CD4-positive, alpha-beta memory T cell (primary cell): ENCODE data around the gene MAFF. TPM values are rescaled to one million over a fixed set of nuclear protein-coding genes. Genes with fewer than 3 reads are reported as not detected.
A peak's percentile ranks its signal among the peaks of the same experiment; 100 is the strongest.

Experiments
- CTCF ChIA-PET: fragments of 350-600 bp; sonication (Branson Sonifier 250); formaldehyde crosslinking; loops from one replicate; lab custom pipeline; 2021; ENCODE audit warnings: inconsistent platforms; ENCODE audit not compliant: partially characterized antibody; lab: Charles Lee
- POLR2A ChIA-PET: fragments of 350-600 bp; sonication (Branson Sonifier 250); formaldehyde crosslinking; loops from one replicate; lab custom pipeline; 2021; ENCODE audit not compliant: partially characterized antibody; lab: Charles Lee
- DNase-seq, 5 donors: peaks; one replicate each; pipeline versions ENCODE4 v3.0.0 to v3.0.0-alpha.2; 2020 to 2022; ENCODE audit warnings: mixed read lengths in 1 of 5
- H3K27ac ChIP-seq: one replicate; pipeline ENCODE4 v1.7.0; 2013; ENCODE audit warnings: low read depth, low read length
- H3K27me3 ChIP-seq: 2 replicates; pipeline ENCODE4 v1.7.0; 2013; ENCODE audit warnings: mild to moderate bottlenecking, low read length, moderate library complexity; ENCODE audit not compliant: insufficient read depth
- H3K36me3 ChIP-seq: 2 replicates; pipeline ENCODE4 v1.7.0; 2013; ENCODE audit warnings: mild to moderate bottlenecking, low read length, moderate library complexity; ENCODE audit not compliant: insufficient read depth
- H3K4me1 ChIP-seq: 2 replicates; pipeline ENCODE4 v1.7.0; 2013; ENCODE audit warnings: mild to moderate bottlenecking, low read length, moderate library complexity; ENCODE audit not compliant: insufficient read depth
- H3K4me3 ChIP-seq, 2 donors: one replicate each; pipeline ENCODE4 v1.7.0; 2013; ENCODE audit warnings: low read length in 2 of 2, mild to moderate bottlenecking in 1 of 2
- H3K9me3 ChIP-seq, 2 donors: one replicate each; pipeline ENCODE4 v1.7.0; 2013; ENCODE audit warnings: low read length in 2 of 2, control low read depth in 1 of 2; ENCODE audit not compliant: control insufficient read depth in 1 of 2
- H3K27ac Mint-ChIP-seq, 7 donors: one replicate each; pipeline ENCODE4 v1.8.0; 2020 to 2021; ENCODE audit warnings: mixed read lengths in 7 of 7, mild to moderate bottlenecking in 6 of 7, inconsistent platforms in 3 of 7, moderate library complexity in 3 of 7
- H3K27me3 Mint-ChIP-seq, 2 donors: one replicate each; pipeline ENCODE4 v1.8.0; 2020 to 2021; ENCODE audit warnings: mixed read lengths in 2 of 2
- H3K36me3 Mint-ChIP-seq, 2 donors: one replicate each; pipeline ENCODE4 v1.8.0; 2020 to 2021; ENCODE audit warnings: mixed read lengths in 2 of 2, inconsistent platforms in 1 of 2, mild to moderate bottlenecking in 1 of 2
- H3K4me1 Mint-ChIP-seq, 4 donors: one replicate each; pipeline ENCODE4 v1.8.0; 2020 to 2021; ENCODE audit warnings: mixed read lengths in 4 of 4, mild to moderate bottlenecking in 1 of 4
- H3K4me3 Mint-ChIP-seq, 8 donors: one replicate each; pipeline ENCODE4 v1.8.0; 2020 to 2021; ENCODE audit warnings: mixed read lengths in 8 of 8, mild to moderate bottlenecking in 7 of 8, moderate library complexity in 6 of 8, inconsistent platforms in 3 of 8
- H3K9me3 Mint-ChIP-seq, 8 donors: one replicate each; pipeline ENCODE4 v1.8.0; 2020 to 2021; ENCODE audit warnings: mixed read lengths in 8 of 8, mild to moderate bottlenecking in 5 of 8, inconsistent platforms in 3 of 8, moderate library complexity in 1 of 8
- intact Hi-C: fragments of 100-400 bp; cut with micrococcal nuclease; formaldehyde crosslinking; loops from one replicate; pipeline ENCODE4 v1.15.1; 2023
- polyA plus RNA-seq, 2 donors: library from polyadenylated mRNA; unstranded; fragments of 300-500 nt; fragmentation: Illumina TruSeq; gene quantifications; one replicate each; pipeline ENCODE4 v1.2.3, GENCODE V29; 2021
- total RNA-seq, 2 experiments: library from RNA; stranded (reverse); gene quantifications; one replicate each; pipeline ENCODE4 v1.2.3, GENCODE V29; 2021

The MAFF gene
- total and polyA plus RNA-seq, 4 experiments from 2014 or later, result 3.3 to 6.8 (median 5.1) TPM

DNA sequence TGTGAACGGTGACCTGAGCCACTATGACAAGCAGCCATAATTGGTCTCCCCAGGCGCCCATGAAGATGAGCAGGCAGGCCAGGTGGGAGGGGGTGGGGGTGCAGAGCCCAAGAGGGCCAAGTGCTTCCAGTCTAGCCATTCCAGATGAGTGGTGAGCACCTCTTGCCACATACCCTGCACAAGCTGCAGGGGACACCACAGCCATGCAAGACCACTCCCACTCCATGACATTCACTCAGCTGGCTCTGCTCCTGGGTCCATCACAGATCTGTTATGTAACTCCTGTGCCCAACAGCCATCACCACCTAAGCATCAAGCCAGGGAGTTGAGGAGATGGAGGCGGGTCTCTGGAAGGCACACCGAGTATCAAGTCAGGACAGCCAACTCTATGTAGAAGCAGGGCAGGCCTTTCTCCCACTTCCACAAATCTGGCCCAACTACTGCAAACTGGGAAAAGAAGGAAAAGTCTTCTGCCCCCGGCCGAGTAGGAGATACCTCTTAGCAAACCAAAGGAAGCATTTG lies 62.6 kb downstream of the MAFF start:
- CTCF ChIA-PET, result no interaction called here
- intact Hi-C loops, result no loop called here
- no peaks in the 10 kb centered on the region for H3K27me3 Mint-ChIP-seq

More for the DNA sequence above, 62.6 kb downstream of the MAFF start:
- POLR2A ChIA-PET, result no interaction called here
- peaks cover 0 to 14% of the 10 kb centered on the region in 2 donors for H3K36me3 Mint-ChIP-seq
- peaks cover 33 to 77% (median 52%) of the 10 kb centered on the region in 4 donors for H3K4me1 Mint-ChIP-seq
- no peak for DNase-seq
- Histone ChIP-seq H3K4me3 (no peak overlapping the region), H3K27ac (no peak overlapping the region), H3K9me3 (no peaks in the 10 kb centered on the region), H3K4me1 (peaks cover 50% of the 10 kb centered on the region), H3K27me3 (no peaks in the 10 kb centered on the region), H3K36me3 (no peaks in the 10 kb centered on the region)
- H3K27ac Mint-ChIP-seq, result peak overlapping the region in 3 of 7 donors; percentile 30 to 80 (median 55)
- H3K4me3 Mint-ChIP-seq, result no peak overlapping the region
- no peaks in the 10 kb centered on the region for H3K9me3 Mint-ChIP-seq

Other genes with a start within 250 kb of the MAFF start
- not detected for gene C22orf23, start 248.4 kb upstream of the MAFF start, total RNA-seq
- gene C22orf23, start 248.4 kb upstream of the MAFF start, polyA plus RNA-seq, result not detected
- 10 to 100 TPM; 44.9 to 47.5 TPM for gene POLR2F, start 248.3 kb upstream of the MAFF start, total RNA-seq
- gene POLR2F, start 248.3 kb upstream of the MAFF start, polyA plus RNA-seq, result 100 to 1,000 TPM; 133 to 158 TPM
- not detected for gene SOX10, start 217.4 kb upstream of the MAFF start, total RNA-seq
- not detected for gene SOX10, start 217.4 kb upstream of the MAFF start, polyA plus RNA-seq
- gene PICK1, start 144.6 kb upstream of the MAFF start, total RNA-seq, result 10 to 100 TPM; 25.5 to 28.0 TPM
- 10 to 100 TPM in 1 of 2 donors, 1 to 10 TPM in 1; 6.5 to 10.2 TPM for gene PICK1, start 144.6 kb upstream of the MAFF start, polyA plus RNA-seq
- gene SLC16A8, start 117.8 kb upstream of the MAFF start, total RNA-seq, result not detected
- not detected for gene SLC16A8, start 117.8 kb upstream of the MAFF start, polyA plus RNA-seq
- 1 to 10 TPM; 3.6 to 3.7 TPM for gene BAIAP2L2, start 91.3 kb upstream of the MAFF start, total RNA-seq
- not detected for gene BAIAP2L2, start 91.3 kb upstream of the MAFF start, polyA plus RNA-seq
- gene PLA2G6, start 20.2 kb upstream of the MAFF start, total RNA-seq, result 100 to 1,000 TPM; 228 to 238 TPM
- 1 to 10 TPM; 1.1 to 4.7 TPM for gene PLA2G6, start 20.2 kb upstream of the MAFF start, polyA plus RNA-seq
- 10 to 100 TPM; 35.7 to 36.6 TPM for gene TMEM184B, start 71.0 kb downstream of the MAFF start, total RNA-seq
- 10 to 100 TPM in 1 of 2 donors, 1 to 10 TPM in 1; 9.0 to 23.8 TPM for gene TMEM184B, start 71.0 kb downstream of the MAFF start, polyA plus RNA-seq
- gene CSNK1E, start 115.4 kb downstream of the MAFF start, total RNA-seq, result 100 to 1,000 TPM; 100 to 103 TPM
- 10 to 100 TPM in 1 of 2 donors, 1 to 10 TPM in 1; 8.8 to 13.3 TPM for gene CSNK1E, start 115.4 kb downstream of the MAFF start, polyA plus RNA-seq